Erythroblast (primary cell): Measurements from ENCODE around the gene ITGA11.

Source experiments
- DNase-seq, 2 experiments: peaks; one replicate each; lab custom pipeline; 2025; lab: John Stamatoyannopoulos, UW
- GATA1 ChIP-seq: IDR thresholded peaks from 2 replicates; pipeline ENCODE4 v1.6.1; 2011; ENCODE audit warnings: low read depth, mild to moderate bottlenecking, control low read depth, low read length, moderate library complexity
- POLR2A ChIP-seq: IDR thresholded peaks from 2 replicates; pipeline ENCODE4 v1.6.1; 2011; ENCODE audit warnings: mild to moderate bottlenecking, low read length

Gene ITGA11

DNA sequence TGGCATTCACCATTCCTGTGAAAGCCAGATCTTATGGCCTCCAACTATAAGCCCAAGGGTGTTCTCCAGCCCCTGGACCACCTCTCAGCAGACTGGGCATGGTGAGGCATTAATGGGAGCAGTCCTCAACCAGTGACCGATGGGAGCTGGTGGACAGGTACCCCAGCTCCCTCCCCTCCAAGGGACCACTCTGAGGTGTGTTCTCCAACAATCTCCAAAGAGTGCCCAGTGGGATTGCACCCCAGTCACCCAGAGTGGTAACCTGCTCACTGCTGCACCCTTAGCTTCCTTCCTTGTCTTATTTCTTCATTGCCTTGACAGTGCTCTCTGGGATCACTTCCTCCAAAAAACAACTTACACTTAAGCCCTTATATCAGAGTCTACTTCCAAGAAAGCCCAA, 8.2 kb upstream of the ITGA11 start:
- TF ChIP-seq GATA1 (no peak), POLR2A (no peak)
- no peak for DNase-seq

DNA sequence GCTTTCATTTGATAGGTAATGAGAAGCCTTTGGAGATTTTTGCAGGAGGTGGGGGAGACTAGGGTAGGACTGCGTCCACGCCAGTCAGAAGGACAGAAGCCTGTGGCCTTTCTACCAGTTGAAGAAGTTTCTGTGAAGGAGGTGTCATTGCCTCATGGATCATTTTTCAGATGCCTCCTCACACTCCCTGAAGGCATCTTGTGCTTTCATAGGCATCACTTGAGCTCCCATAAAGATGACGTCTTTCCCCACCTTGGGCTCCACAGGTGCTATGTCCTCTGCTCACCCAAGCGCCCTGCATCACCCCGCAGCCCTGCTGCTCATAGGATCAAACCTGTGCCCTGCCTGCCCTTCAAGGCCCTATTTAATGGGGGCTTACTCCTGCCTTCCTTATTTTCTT, 7.5 kb upstream of the ITGA11 start:
- TF ChIP-seq GATA1 (no peak), POLR2A (no peak)
- no peak for DNase-seq

DNA sequence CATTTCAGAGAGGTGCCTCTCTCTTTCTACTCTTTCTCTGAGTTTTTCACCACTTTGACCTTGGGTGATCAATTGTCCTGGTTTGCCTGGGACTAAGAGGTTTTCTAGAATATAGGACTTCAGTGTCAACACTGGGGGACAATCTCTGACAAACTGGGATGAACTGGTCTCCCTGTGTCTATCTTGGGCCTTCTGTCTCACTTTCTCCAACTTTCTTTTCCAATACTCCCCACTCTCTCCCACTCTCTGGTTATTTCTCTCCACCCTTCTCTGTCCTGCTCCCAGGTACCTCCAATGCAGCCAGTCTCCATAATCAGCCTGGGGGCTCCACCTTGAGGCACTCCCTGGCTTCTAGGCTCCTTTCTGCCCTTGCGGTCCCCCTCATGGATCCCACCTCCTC, 4.7 kb upstream of the ITGA11 start:
- TF ChIP-seq POLR2A (no peak), GATA1 (no peak)
- no peak for DNase-seq

DNA sequence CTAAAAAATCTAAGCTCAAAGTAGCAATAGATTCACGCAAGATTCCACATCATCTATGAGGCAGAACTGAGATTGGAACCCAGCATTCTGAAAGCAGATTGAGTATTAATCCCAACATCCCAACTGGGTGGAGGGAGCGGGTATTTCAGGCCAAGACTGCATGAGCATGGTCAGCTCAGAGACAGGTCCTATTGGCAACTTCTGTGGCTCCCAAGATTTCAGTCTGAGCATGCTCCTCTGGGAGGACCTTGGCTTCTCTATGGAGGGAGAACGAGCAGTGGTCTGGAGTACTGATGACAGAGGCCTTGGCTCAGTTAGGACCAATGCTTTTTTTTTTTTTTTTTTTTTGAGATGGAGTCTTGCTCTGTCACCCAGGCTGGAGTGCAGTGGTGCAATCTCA, 4.0 kb upstream of the ITGA11 start:
- TF ChIP-seq GATA1 (no peak), POLR2A (no peak)
- DNase-seq: no peak

DNA sequence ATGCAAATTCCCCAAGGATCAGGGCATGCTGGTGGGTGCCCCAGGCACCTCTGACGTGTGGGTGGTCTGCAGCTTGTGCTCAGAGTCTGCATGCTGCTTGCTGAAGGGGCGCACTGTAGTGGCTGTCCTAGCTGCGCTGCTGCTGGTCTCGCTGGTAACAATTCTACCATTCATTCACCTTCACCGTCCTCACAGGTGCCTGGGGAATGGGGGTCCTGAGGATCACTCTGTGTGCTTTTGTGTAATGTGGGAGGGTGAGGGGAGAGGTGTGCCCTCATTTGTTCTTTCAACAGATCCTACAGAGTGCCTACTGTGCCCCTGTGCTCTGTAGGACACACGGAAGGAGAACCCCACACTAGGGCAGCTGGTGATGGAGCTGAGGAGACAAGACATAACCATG, 2.1 kb upstream of the ITGA11 start:
- TF ChIP-seq POLR2A (no peak), GATA1 (no peak)
- DNase-seq: no peak

DNA sequence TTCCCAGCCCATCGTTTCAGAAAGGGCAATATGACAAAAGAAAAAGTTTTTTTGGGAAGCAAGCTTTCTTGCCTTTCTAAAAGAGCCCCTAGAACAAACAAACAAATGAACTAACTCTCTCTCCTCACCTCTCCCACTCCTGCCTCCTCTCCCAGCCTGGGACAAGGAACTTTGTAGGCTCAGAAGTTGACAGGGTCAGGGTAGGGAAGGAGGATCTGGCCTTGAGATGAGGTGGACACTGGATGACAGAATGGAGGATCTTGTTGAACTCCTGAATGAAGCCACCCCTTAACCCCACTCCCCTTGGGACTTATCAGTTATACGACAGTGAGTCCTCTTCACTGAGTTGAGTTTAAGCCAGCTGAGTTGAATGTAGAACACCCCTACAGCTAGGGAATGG, 1.6 kb upstream of the ITGA11 start:
- no peak for DNase-seq
- TF ChIP-seq POLR2A (no peak), GATA1 (no peak)

DNA sequence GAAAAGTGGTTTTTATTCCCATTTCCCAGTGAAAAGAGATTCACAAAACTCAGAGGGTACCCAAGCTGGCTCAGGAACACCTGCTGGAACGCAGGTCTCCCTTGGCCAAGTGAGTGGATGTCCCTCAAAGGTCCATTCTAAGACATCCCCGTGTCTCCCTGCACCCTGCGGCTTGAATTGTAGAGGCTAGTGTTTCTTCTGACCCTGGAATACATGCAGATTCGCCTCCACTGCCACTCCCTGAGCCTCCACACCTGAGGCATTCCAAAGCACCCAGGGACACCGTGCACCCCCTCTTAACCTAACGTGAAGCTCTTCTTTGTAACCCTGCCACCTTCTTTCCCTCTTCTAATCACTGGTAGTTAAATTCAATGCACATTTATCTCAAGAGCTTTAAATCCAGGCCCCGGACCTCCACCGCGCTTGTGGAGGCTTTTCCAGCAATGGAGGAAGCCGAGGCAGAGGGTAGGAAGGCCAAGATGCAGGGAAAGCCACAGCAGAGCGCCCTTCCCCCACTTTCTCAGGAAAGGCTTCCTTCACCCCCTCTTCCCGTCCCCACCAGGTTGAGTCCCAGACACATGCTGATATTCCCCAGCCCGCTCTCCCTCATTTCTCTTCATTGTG, 590 bp upstream of the ITGA11 start:
- TF ChIP-seq GATA1 (no peak), POLR2A (no peak)
- DNase-seq: no peak

DNA sequence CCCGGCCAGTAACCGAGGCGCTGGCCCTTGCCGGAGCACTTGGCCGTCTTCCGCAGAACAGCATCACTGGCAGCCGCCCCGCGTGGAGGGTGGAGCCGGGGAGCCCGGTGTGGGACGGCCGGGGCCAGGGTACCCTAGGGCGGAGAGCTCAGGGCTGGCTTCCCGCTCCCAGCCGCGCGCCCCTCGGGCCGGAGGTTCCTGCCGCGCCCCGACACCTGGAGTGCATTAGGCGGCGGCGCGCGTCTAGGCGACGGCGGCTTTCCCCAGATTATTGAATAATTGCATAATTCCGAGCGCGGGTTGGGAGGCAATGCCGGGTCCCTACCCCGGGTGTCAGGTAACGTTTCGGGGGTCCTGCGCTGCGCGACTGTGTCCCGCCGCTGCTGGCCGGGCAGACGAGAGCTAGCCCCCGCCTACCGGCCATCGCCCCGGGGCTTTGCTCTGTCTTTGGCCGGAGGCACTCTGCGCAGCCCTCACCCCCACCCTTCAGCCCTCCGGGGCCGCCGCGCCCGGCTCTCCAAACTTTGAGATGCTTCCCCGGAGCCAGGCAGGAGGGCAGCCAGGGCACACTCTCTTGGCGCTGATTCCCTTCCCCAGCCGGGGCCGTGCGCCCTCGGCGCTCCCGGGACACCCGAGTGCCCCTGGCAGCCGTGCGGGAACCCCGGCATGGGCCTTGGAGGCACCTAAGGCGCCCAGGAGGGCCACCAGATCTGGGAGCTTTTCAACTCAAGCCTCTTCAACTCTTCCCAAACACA, 749 bp downstream of the ITGA11 start:
- no peak for DNase-seq
- TF ChIP-seq POLR2A (no peak), GATA1 (no peak)

DNA sequence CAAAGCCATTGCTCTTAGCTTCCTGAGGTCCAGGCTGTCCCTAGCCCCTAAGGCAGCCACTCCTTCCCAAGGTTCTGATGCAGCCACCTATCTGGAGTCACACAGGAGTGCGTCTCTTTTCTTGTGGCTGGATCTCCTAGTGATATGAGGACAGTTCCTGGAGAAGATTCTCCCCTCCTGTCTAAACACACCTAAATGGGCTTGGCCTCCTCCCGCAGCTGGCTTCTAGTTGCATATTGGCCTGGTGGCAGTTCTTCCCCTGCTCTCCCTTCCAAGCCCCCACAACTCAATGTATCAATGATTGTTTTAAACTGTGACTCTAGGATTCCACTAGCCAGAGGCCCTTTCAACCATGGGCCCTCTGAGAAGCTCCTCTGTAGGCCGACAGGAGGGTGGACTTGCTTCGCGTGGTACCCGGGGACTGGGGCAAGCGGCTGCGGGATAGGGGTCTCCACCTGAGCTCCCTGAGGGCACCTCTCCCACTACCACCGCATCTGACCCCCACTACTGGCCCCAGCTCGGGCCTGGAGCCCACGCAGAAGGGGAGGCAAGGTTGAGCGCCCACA, 1.4 kb downstream of the ITGA11 start:
- TF ChIP-seq GATA1 (no peak), POLR2A (no peak)

DNA sequence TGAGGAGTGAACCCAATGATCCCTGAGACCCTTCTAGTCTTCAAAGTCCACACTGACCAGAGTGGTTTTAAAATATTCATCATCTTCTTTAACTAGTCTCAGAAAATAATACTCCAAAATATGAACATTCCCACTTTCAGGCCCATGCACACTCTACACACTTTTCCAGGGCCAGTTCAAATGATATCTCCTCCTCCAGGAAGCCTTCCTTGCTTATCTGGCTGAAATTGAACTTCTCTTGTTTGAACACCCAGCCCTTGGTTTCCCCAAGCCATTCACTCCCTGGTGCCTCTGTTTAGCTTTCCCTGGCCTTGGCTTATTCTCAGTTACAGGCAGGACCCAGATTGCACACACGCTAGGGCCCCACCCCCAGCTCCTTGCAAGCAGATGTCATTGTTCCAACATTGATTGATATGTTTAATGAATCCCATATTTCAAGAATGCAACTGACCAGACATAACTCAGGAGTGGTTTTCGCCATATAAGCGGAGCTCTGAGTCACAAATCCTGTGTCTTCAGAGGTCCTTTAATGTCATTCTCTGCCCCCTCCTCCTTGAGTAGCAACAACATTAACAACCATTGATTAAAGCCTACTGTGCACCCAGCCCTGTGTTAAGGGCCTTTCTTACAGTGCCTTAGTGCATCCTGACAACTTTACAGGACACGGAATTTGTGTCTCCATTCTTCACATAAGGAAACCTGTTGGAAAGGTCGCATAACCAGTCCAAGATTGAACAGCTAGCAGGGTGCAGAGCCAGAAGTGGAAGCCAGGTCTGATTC, 2.1 kb downstream of the ITGA11 start:
- no peak for DNase-seq

More for the DNA sequence above, 1.4 kb downstream of the ITGA11 start:
- DNase-seq: no peak

DNA sequence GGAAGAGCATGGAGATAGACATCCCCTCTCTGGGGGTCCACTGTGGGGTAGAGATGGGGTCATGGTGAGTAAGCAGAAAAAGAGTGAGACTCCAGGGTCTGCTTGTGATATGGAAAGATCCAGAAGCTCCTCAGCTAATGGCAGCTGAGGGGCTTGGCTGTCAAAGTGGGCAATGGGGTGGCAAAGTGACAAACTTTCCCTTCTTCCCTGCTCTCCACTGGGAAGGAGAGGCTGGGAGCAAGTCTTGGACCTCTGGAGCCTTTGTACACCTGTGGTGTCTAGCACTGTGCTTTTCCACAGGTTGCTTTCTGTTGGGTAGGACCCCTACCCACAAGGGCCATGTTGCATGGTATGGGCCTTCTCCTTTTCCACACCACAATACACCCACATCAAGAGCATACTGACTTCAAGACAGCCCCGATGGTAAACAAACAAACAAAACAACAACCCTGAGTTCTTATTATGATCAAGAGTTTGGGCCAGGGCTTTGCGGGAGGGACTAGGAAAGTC, 3.5 kb downstream of the ITGA11 start:
- TF ChIP-seq POLR2A (no peak), GATA1 (no peak)

More for the DNA sequence above, 2.1 kb downstream of the ITGA11 start:
- no peak for TF ChIP-seq POLR2A
- no peak for TF ChIP-seq GATA1

DNA sequence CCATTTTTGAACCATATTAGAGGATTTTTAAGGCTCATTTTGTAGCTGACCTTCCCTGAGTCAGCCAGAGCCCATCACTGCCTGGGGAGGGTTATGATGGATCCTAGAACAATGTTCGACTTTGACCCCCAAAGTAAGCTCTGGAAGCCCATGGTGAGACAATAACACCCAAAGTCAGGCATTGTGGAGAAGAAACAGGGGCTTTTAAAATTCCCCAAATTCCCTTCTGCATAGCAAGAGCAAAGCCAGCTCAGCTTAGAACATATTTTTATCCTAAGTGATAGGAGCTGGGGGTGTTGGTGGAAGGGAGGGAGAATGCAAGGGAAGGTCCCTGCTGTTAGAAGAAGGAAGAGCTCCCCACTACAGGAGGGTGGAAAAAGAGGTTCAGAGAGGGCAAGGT, 4.0 kb downstream of the ITGA11 start:
- DNase-seq: no peak
- no peak for TF ChIP-seq GATA1
- TF ChIP-seq POLR2A: no peak

More for the DNA sequence above, 3.5 kb downstream of the ITGA11 start:
- no peak for DNase-seq

DNA sequence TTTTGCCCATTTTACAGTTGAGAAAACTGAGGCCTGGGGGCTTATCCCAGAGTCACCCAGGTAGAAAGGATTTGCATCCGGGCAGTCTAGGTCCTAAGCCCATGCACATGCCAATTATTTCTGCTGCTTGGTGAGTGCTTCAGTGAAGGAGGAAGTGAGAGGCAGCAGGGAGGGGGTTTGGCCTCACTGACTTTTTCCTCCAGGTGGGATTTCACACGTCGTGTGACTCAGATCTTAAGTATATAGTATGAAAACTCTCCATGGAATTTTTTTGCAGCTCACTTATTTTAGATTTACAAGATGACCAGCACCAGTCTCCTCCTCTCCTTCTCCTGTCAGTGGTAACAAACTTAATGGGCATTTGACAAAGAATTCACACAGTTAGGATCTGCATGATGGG, 4.6 kb downstream of the ITGA11 start:
- TF ChIP-seq GATA1: no peak
- no peak for TF ChIP-seq POLR2A
- no peak for DNase-seq
